NOMO-1 treated with DMSO at 0.1 percent for 48 hours (cell line): ENCODE measurements around the gene NDNF.

Source experiments
- DNase-seq: peaks from one replicate; lab custom pipeline; 2025; ENCODE audit not compliant: unreplicated experiment; lab: John Stamatoyannopoulos, UW

Gene NDNF

DNA sequence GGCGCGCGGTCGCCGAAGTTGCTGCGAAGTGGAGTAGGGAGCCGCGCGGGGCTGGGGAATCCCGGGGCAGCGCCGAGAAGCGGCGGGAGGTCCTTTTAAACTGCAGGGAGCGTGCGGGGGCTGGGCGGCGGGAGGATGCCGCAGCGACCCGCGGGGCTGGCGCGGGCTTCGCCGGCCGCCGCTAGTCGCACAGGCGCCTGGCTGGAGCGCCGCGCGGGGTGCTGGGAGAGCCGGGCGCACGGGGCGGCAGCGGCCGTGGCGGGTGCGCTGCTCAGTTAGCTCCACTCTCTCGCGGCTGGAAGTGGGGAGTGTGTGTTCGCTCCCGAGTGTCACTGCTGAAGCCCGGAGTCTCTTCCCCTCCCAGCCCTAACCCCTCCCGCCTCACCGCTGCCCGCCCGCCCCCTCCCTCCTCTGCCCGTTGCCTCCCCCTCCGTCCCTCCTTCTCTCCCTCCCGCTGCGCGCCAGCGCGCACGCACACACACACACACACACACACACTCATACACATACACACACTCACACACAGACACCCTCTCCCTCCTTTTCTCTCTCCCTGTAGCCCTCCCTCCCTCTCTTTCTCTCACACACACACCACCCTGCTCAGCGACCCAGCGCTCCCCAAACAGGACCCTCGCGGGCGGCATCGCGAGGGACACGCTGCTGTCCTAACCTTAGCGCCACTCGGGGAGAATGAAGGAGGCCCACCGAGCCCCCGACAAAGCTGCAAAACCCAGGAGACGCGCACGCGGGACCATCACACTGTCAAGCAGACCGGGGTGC is at the start of gene NDNF:
TSS of gene NDNF (minus strand) at position 312 of the 780 bp plus-strand sequence. CDS start 26,698 bp downstream, outside the sequence.
- no peak for DNase-seq

DNA sequence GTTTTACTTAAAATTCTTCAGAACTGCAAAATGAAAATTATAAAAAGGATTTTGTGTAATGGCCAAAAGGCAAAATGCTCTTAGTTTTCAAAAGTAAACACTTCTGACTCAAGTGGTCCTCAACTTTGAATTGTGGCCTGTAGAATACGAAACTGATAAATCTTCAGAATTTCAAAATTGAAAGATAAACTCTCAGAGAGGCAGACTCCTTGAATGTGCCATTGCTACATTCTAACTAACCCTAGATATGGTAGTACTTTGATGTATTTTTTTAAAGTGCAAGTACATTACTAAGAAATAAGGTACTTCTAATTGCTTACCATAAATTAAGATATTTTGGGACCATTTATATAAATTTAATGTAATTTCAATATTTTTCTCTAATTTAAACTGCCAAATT is 47.4 kb upstream of the NDNF start:
- DNase-seq = no peak

- DNase-seq = no peak
These were observed 46.0 kb upstream of the NDNF start for GRCh38 chr4:121118344-121118743.

DNA sequence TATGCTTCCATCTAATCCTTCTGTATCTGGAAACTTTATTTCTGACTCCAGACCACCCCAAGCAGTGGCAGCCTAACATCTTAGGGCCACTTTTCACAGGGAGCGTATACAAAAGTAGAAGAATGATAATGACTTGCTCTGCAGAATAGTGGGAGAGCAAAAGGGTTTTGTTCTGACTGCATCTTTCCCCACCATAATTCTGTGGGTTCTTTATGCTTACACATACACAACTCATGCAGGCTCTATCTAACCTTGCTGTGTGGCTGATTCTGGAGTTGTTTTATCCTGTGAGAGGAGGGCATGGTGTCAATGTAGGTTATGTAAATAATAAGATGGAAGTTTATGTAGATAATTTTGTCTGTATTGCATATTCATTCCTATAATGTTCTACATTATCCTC is 42.4 kb upstream of the NDNF start:
- DNase-seq = no peak

DNA sequence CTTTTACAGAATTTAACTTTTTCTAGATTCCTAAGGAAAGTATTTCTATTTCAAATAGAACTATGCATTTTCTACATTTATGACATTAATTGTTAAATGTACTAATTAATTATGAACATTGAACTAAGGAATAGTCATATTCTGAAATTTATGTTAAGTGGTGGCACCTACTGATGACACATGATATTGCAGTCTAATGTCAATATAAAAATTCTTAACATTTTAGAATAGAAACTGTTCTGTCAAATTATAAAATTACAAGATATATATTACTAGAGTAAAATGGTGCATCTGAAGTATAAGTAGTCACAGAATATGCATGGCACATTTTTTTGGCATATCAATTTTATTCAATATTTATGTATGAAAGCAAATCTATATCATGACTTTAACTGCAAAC is 40.2 kb upstream of the NDNF start:
- DNase-seq = no peak

DNA sequence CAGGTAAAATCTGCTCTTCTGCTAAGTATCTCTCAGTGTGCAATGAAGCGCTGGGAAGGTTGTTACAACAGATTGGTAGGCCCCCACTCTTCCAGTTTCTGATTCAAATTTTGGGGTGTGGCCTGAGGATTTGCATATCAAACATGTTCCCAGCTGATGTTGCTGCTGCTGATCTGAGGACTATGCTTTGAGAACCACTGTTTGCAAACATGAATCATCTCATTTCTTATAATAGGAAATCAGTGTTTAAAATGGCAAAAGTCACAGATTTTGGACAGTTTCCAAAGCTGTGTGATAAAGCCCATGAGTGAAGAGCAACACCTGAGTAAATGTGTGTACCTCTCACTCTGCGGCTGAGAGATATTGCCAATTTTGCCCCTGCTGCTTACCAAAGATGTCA is 36.2 kb upstream of the NDNF start:
- no peak for DNase-seq

GRCh38 chr4:121107507-121107906 is 35.2 kb upstream of the NDNF start:
- DNase-seq = no peak

DNA sequence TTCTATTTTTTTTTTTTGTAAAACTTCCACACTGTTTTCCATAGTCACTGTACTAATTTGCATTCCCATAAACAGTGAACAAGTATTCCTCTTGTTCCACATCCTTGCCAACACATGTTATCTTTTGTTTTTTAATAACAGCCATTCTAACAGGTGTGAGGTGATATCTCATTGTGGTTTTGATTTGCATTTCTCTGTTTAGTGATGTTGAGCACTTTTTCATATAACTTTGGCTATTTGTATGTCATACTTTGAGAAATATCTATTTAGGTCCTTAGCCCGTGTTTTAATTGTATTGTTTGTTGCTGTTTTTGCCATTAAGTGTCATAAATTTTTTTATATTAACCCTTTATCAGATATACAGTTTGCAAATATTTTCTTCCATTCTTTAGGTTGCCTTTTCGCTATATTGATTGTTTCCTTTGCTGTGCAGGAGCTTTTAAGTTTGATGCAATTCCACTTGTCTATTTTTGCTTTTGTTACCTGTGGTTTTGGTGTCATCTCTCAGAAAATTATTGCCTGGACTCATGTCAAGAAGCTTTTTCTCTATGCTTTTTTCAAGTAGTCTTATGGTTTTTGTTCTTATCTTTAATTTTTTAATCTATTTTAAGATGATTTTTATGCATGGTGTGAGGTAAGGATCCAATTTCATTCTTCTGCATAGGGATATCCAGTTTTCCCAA is 27.9 kb upstream of the NDNF start:
- no peak for DNase-seq

DNA sequence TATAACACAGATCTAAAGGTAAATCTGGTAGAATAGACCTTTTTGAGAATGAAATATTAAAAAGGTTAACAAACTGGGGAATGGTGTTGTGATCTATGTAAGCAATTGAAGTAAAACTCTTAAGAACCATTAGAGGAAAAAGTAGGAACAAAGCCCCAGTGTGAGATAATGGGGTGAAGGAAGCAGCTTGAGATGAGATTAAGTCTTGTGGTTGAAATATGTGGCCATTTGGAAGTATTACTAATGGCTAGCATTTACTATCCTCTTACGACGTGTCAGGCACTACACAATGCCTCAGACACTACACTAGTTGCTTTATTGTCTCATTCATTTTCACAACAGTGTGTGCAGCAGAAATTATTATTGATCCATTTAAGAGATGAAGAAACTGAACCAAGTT is 25.9 kb upstream of the NDNF start:
- no peak for DNase-seq

GRCh38 chr4:121096629-121097028 is 24.3 kb upstream of the NDNF start:
- DNase-seq = peak; percentile 45

DNA sequence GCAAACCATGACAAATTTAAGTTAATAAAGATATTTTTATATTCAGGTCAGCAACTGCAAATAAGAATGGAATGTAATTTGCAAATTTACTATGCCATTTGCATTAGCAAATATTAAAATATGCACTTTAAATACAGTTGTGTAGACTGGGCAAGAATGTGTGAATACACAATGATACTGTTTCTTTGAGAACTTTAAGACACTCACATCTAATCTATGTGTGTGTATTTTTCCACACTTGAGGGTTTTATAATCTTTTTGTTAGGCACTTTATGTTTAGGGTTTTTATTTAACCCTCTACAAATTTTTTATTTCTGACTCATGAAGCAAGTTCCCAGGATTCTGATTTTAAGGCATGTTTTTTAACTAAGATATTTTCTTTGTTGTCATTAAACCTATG is 23.9 kb upstream of the NDNF start:
- DNase-seq = no peak

GRCh38 chr4:121094297-121094966 is 22.1 kb upstream of the NDNF start:
- DNase-seq = peak; percentile 37

DNA sequence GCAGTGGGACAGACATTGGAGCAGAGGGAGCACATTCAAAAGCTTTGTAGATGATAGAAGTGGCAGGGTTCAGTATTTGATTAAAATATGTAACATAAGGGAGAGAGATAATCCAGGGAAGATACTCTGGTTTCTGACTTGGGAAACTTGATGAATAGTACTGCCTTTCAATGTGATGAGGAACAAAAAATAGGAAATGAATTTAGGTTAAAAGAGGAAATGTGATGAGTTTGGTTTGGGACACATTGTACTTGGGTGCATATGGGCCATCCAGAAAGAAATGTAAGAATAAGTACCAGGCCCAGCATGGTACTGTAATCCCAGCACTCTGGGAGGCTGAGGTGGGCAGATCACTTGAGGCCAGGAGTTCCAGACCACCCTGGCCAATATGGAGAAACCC is 20.9 kb upstream of the NDNF start:
- DNase-seq = no peak

GRCh38 chr4:121091941-121092340 is 19.6 kb upstream of the NDNF start:
- DNase-seq = no peak

DNA sequence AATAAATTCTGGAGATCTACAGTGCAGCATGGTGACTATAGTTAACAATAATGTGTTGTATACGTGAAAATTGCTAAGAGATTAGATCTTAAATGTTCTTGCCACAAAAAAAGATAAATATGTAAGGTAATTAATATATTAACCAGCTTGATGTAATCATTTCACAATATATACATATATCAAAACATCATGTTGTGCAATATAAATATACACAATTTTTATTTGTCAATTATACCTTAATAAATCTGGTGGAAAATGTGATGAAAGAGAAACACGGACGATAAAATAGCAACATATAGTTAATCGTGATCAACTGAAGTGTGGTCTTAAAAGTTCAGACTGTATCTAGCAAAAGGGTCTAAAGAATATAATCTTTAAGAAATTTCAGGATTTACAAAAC is 16.5 kb upstream of the NDNF start:
- no peak for DNase-seq

DNA sequence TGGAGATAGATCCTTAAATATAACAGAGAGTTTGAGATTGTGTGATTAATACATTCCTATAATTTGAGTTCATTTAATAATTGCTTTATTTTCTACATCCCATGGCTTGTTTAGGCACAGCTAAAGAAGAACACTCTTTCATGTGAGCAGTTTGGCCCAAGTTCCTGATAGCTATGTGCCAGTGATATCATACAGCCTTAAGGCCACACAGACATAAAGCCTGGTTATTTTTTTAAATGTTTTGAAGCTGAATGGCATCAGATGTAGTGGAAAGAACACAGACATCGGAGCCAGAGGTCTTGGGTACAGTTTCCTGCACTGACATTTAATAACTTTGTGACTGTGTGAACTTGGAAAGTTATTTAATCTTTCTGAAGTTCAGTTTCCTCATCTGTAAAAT is 7.0 kb upstream of the NDNF start:
- no peak for DNase-seq

DNA sequence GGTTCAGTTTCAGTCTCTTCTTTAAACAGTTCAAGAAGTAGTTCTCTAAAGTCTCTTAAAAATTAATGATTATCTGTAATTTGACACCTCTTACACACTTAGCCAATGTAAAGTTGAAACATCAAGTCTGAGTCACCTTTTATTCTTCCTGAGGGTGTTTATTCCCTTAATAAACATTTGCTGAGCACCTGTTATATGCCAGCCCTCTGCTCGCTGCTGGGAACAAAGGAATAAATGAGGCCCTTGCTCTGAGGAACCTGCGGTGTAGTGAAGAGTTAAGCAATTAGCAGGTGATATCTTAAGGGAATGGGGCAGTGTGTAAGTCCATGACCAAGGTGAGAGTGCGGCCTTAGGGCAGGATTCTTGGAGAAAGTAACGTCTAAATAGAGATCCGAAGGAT is 5.2 kb upstream of the NDNF start:
- DNase-seq = no peak

GRCh38 chr4:121076416-121076815 is 4.1 kb upstream of the NDNF start:
- no peak for DNase-seq

DNA sequence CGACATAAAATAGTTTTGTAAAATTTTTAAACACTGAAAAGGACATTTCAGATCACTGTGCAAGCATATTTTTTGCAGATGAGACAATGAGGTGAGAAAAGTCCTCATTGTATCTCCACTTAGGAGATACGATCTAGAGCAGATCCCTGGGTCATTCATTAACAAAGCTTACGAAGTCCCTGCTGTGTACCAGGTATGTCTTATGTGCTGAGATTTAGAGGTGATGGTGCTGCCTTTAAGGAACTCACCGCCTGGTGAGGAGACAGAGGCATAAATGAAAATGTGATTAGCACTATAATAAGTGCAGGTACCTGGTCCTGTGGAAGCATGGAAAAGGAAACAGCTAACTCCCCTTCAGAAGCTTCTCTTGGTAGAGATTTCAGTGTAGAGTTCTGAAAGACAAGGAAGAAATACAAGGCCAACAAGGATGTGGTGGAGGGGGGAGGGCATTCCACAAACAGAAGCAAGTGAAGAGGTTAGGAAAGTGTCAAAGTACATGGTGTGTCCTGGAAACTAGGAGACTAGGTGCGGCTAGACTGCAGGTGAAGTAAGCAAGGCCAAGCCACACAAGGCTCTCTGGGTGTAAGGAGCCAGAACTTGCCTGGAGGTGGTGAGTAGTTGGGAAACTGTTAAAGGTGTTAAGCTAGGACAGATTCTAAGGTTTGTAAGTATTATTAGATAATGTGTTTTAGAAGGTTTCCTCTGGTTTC is 1.5 kb upstream of the NDNF start:
- DNase-seq = no peak

GRCh38 chr4:121073004-121073435 is 685 bp upstream of the NDNF start:
- no peak for DNase-seq

- no peak for DNase-seq
These were observed 603 bp downstream of the NDNF start for GRCh38 chr4:121071640-121072223.
